Measurements from ENCODE around the gene ADARB1. TPM values are rescaled to one million over a fixed set of nuclear protein-coding genes. Genes with fewer than 3 reads are reported as not detected.

The ADARB1 gene, protein sequence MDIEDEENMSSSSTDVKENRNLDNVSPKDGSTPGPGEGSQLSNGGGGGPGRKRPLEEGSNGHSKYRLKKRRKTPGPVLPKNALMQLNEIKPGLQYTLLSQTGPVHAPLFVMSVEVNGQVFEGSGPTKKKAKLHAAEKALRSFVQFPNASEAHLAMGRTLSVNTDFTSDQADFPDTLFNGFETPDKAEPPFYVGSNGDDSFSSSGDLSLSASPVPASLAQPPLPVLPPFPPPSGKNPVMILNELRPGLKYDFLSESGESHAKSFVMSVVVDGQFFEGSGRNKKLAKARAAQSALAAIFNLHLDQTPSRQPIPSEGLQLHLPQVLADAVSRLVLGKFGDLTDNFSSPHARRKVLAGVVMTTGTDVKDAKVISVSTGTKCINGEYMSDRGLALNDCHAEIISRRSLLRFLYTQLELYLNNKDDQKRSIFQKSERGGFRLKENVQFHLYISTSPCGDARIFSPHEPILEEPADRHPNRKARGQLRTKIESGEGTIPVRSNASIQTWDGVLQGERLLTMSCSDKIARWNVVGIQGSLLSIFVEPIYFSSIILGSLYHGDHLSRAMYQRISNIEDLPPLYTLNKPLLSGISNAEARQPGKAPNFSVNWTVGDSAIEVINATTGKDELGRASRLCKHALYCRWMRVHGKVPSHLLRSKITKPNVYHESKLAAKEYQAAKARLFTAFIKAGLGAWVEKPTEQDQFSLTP
- total RNA-seq (2022; extraction: Qiagen RNA extraction; ENCODE audit: low read depth): 5.6 to 9.9 TPM (median 6.7 TPM) in 5 replicates

DNA sequence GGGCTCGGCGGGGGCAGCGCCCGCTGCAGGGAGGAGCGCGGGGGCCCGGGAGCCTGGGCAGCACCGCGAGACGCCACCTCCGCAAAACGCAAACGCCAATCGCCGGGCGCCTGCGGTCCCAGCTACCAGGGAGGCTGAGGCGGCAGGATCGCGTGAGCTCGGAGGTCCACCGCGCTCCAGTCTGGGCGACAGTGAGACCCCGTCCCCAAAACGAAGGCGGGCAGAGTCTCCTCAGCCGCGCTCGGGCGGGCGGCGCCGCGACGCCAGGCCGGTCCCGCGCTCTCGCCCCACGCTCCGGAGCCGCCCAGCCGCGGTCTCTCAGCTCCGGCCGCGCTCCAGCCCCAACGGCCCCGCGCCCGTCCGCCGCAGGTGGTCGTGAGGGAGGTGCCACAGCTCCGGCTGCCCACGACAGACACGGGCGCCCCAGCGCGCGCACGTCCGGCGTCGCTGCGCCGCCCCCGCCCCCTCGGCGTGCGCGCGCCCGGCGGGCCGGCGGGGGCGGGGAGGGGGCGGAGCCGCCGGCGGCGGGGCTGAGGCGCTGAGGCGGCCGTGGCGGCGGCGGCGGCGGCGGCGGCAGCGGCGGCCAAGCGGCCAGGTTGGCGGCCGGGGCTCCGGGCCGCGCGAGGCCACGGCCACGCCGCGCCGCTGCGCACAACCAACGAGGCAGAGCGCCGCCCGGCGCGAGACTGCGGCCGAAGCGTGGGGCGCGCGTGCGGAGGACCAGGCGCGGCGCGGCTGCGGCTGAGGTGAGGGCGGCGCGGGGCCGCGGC, at the start of gene ADARB1:
ADARB1 (plus strand) TSS at position 533 of the 770 bp plus-strand sequence. CDS start 97,077 bp downstream, outside the sequence.

Other genes starting within 250 kb of the ADARB1 start
- gene PTTG1IP, start 200.9 kb upstream of the ADARB1 start, total RNA-seq (2022; extraction: Qiagen RNA extraction; ENCODE audit: low read depth): 87.3 to 105 TPM (median 98.5 TPM) in 5 replicates
- gene ITGB2, start 153.7 kb upstream of the ADARB1 start, total RNA-seq (2022; extraction: Qiagen RNA extraction; ENCODE audit: low read depth): 0.57 to 1.4 TPM (median 0.94 TPM) in 5 replicates
- gene SLX9, start 134.6 kb upstream of the ADARB1 start, total RNA-seq (2022; extraction: Qiagen RNA extraction; ENCODE audit: low read depth): 37.7 to 59.5 TPM (median 56.3 TPM) in 5 replicates
- 13.3 to 25.2 TPM (median 22.0 TPM) in 5 replicates for gene POFUT2, start 213.3 kb downstream of the ADARB1 start, total RNA-seq (2022; extraction: Qiagen RNA extraction; ENCODE audit: low read depth)

Data from A549 treated with ZK216348 at 1 μM for 4 hours (cell line).